Activated CD8-positive, alpha-beta memory T cell treated with anti-CD3 and anti-CD28 coated beads, Interleukin-2, amount 10 ng/mL, durations not matched to agents 7 days and 5 days (primary cell): ENCODE measurements around the gene LPAR2. TPM values are rescaled to one million over a fixed set of nuclear protein-coding genes. Genes with fewer than 3 reads are reported as not detected.
"Not testable (repeated sequence)": the region's sequence is repeated elsewhere in the genome, so short reads cannot be mapped to it uniquely, and the experiment has no call there.

Experiments used
- ATAC-seq: fragments of 150-1000 bp; cut with Tn5 transposase; one replicate; pipeline ENCODE4 v1.10.0; 2021; ENCODE audit warnings: moderate library complexity
- CTCF ChIA-PET: fragments of 350-600 bp; sonication (Branson Sonifier 250); formaldehyde crosslinking; loops from one replicate; lab custom pipeline; 2021; ENCODE audit warnings: antibody characterized with exemption; lab: Charles Lee
- DNase-seq: peaks from one replicate; pipeline ENCODE4 v3.0.0-alpha.2; 2020
- H3K27ac Mint-ChIP-seq: one replicate; pipeline ENCODE4 v1.8.0; 2021; ENCODE audit warnings: mild to moderate bottlenecking, mixed read lengths
- H3K27me3 Mint-ChIP-seq: one replicate; pipeline ENCODE4 v1.8.0; 2021; ENCODE audit warnings: mixed read lengths
- H3K36me3 Mint-ChIP-seq: one replicate; pipeline ENCODE4 v1.8.0; 2021; ENCODE audit warnings: mild to moderate bottlenecking, mixed read lengths
- H3K4me1 Mint-ChIP-seq: one replicate; pipeline ENCODE4 v1.8.0; 2021; ENCODE audit warnings: mixed read lengths
- H3K4me3 Mint-ChIP-seq: one replicate; pipeline ENCODE4 v1.8.0; 2021; ENCODE audit warnings: mild to moderate bottlenecking, moderate library complexity, mixed read lengths
- H3K9me3 Mint-ChIP-seq: one replicate; pipeline ENCODE4 v1.8.0; 2022; ENCODE audit warnings: low read depth, mixed read lengths
- total RNA-seq, 2 experiments: library from RNA; stranded (reverse); gene quantifications; one replicate each; pipeline ENCODE4 v1.2.3, GENCODE V29; 2021

LPAR2 gene
- total RNA-seq, 2 experiments from 2014 or later, result 39.4 to 46.1 TPM

GRCh38 chr19:19619181-19619848 lies 8.7 kb downstream of the LPAR2 start:
- Mint-ChIP-seq H3K4me3 (peak overlapping the region; percentile 85), H3K27me3 (no peaks in the 10 kb centered on the region), H3K27ac (peak overlapping the region; percentile 81), H3K4me1 (peaks cover 47% of the 10 kb centered on the region), H3K36me3 (peaks cover 19% of the 10 kb centered on the region), H3K9me3 (no peaks in the 10 kb centered on the region)
- no peak for ATAC-seq
- CTCF ChIA-PET, result interaction anchor here (0.7 to 1.9 kb wide), 4 partner anchors 15 to 87 kb away, joined by 3 to 9 read pairs (median 6); no protein-coding TSS in a partner anchor
- no peak for DNase-seq

GRCh38 chr19:19618219-19619051 lies 9.6 kb downstream of the LPAR2 start, which contains the start of gene PBX4:
PBX4 (minus strand) TSS chr19:19618687; CDS start chr19:19618629, 58 bp downstream.
- H3K36me3 Mint-ChIP-seq, result peaks cover 15% of the 10 kb centered on the region
- H3K9me3 Mint-ChIP-seq, result no peaks in the 10 kb centered on the region
- H3K4me3 Mint-ChIP-seq, result peak within 1 kb of the TSS; percentile 85
- H3K4me1 Mint-ChIP-seq, result peaks cover 44% of the 10 kb centered on the region
- peak; percentile 99 for DNase-seq
- no peaks in the 10 kb centered on the region for H3K27me3 Mint-ChIP-seq
- CTCF ChIA-PET, result interaction anchor here (0.6 to 1.9 kb wide), 5 partner anchors 11 to 87 kb away, joined by 3 to 9 read pairs (median 3); no protein-coding TSS in a partner anchor
- peak; percentile 94 for ATAC-seq
- peak within 1 kb of the TSS; percentile 86 for H3K27ac Mint-ChIP-seq

GRCh38 chr19:19615086-19615485 lies 12.9 kb downstream of the LPAR2 start:
- peak; percentile 76 for DNase-seq
- Mint-ChIP-seq H3K36me3 (peaks cover 26% of the 10 kb centered on the region), H3K27ac (peak overlapping the region; percentile 95), H3K4me3 (peak overlapping the region; percentile 56), H3K4me1 (peaks cover 56% of the 10 kb centered on the region), H3K27me3 (no peaks in the 10 kb centered on the region), H3K9me3 (no peaks in the 10 kb centered on the region)
- peak; percentile 28 for ATAC-seq
- CTCF ChIA-PET, result interaction anchor here (0.9 to 2.6 kb wide), 4 partner anchors 9 to 83 kb away, joined by 3 to 6 read pairs (median 4); no protein-coding TSS in a partner anchor

- CTCF ChIA-PET, result interaction anchor here (0.8 to 1.6 kb wide), 4 partner anchors 23 to 252 kb away, joined by 3 to 4 read pairs (median 3); no protein-coding TSS in a partner anchor
- Mint-ChIP-seq H3K36me3 (peaks cover 36% of the 10 kb centered on the region), H3K27ac (no peak overlapping the region), H3K4me1 (peaks cover 57% of the 10 kb centered on the region), H3K9me3 (no peaks in the 10 kb centered on the region), H3K27me3 (no peaks in the 10 kb centered on the region), H3K4me3 (no peak overlapping the region)
- ATAC-seq (no peak), DNase-seq (no peak)
Measured at GRCh38 chr19:19613506-19613905, 14.5 kb downstream of the LPAR2 start.

GRCh38 chr19:19610376-19611202 lies 17.4 kb downstream of the LPAR2 start:
- Mint-ChIP-seq H3K27ac (peak overlapping the region; percentile 12), H3K27me3 (no peaks in the 10 kb centered on the region), H3K9me3 (no peaks in the 10 kb centered on the region), H3K4me3 (no peak overlapping the region), H3K4me1 (peaks cover 61% of the 10 kb centered on the region), H3K36me3 (peaks cover 45% of the 10 kb centered on the region)
- CTCF ChIA-PET, result interaction anchor here (1.1 to 1.7 kb wide), 3 partner anchors 17 to 78 kb away, joined by 3 to 5 read pairs (median 4); no protein-coding TSS in a partner anchor
- no peak for ATAC-seq
- no peak for DNase-seq

GRCh38 chr19:19606686-19607085 lies 21.3 kb downstream of the LPAR2 start:
- ATAC-seq, DNase-seq, H3K27me3 Mint-ChIP-seq, H3K9me3 Mint-ChIP-seq, H3K4me3 Mint-ChIP-seq: not testable (repeated sequence)
- peaks cover 61% of the 10 kb centered on the region for H3K4me1 Mint-ChIP-seq
- peaks cover 44% of the 10 kb centered on the region for H3K36me3 Mint-ChIP-seq
- H3K27ac Mint-ChIP-seq, result peak overlapping the region; percentile 86
- CTCF ChIA-PET, result interaction anchor here (1.1 to 2.2 kb wide), 5 partner anchors 37 to 74 kb away, joined by 3 to 6 read pairs (median 5); partner anchors contain the start of genes ATP13A1 and GMIP

- peaks cover 49% of the 10 kb centered on the region for H3K36me3 Mint-ChIP-seq
- CTCF ChIA-PET, result interaction anchor here (0.5 to 2.4 kb wide), 7 partner anchors 15 to 406 kb away, joined by 3 to 10 read pairs (median 5); partner anchors contain the start of genes ATP13A1 and GMIP
Measured at GRCh38 chr19:19606021-19606420, 22.0 kb downstream of the LPAR2 start.

GRCh38 chr19:19602713-19603324 lies 25.2 kb downstream of the LPAR2 start:
- Mint-ChIP-seq H3K36me3 (peaks cover 39% of the 10 kb centered on the region), H3K4me1 (peaks cover 73% of the 10 kb centered on the region), H3K27me3 (no peaks in the 10 kb centered on the region), H3K9me3 (no peaks in the 10 kb centered on the region), H3K27ac (peak overlapping the region; percentile 69), H3K4me3 (no peak overlapping the region)
- ATAC-seq (no peak), DNase-seq (no peak)
- CTCF ChIA-PET, result interaction anchor here (0.6 to 1.8 kb wide), 6 partner anchors 9 to 71 kb away, joined by 3 to 8 read pairs (median 4); no protein-coding TSS in a partner anchor

More at GRCh38 chr19:19606021-19606420, 22.0 kb downstream of the LPAR2 start:
- ATAC-seq (peak; percentile 81), DNase-seq (peak; percentile 61)
- H3K4me1 Mint-ChIP-seq, result peaks cover 68% of the 10 kb centered on the region
- no peak overlapping the region for H3K4me3 Mint-ChIP-seq
- peak overlapping the region; percentile 86 for H3K27ac Mint-ChIP-seq
- H3K27me3 Mint-ChIP-seq, result no peaks in the 10 kb centered on the region
- H3K9me3 Mint-ChIP-seq, result no peaks in the 10 kb centered on the region

GRCh38 chr19:19602136-19602712 lies 25.8 kb downstream of the LPAR2 start:
- Mint-ChIP-seq H3K27ac (peak overlapping the region; percentile 97), H3K27me3 (no peaks in the 10 kb centered on the region), H3K36me3 (peaks cover 44% of the 10 kb centered on the region), H3K9me3 (no peaks in the 10 kb centered on the region), H3K4me1 (peaks cover 75% of the 10 kb centered on the region), H3K4me3 (no peak overlapping the region)
- ATAC-seq (no peak), DNase-seq (no peak)
- CTCF ChIA-PET, result interaction anchor here (0.6 to 1.8 kb wide), 7 partner anchors 11 to 70 kb away, joined by 3 to 8 read pairs (median 4); no protein-coding TSS in a partner anchor

- Mint-ChIP-seq H3K4me3 (no peak overlapping the region), H3K36me3 (peaks cover 42% of the 10 kb centered on the region), H3K27ac (peak overlapping the region; percentile 97), H3K9me3 (no peaks in the 10 kb centered on the region), H3K4me1 (peaks cover 72% of the 10 kb centered on the region), H3K27me3 (no peaks in the 10 kb centered on the region)
- CTCF ChIA-PET, result interaction anchor here (0.7 to 1.0 kb wide), 2 partner anchors 46 to 68 kb away, joined by 3 read pairs; no protein-coding TSS in a partner anchor
- DNase-seq (no peak), ATAC-seq (no peak)
Measured at GRCh38 chr19:19600793-19601330, 27.2 kb downstream of the LPAR2 start.

GRCh38 chr19:19598728-19599451 lies 29.1 kb downstream of the LPAR2 start:
- Mint-ChIP-seq H3K4me3 (peak overlapping the region; percentile 43), H3K4me1 (peaks cover 82% of the 10 kb centered on the region), H3K36me3 (peaks cover 49% of the 10 kb centered on the region), H3K27ac (peak overlapping the region; percentile 97)
- DNase-seq, result peak; percentile 85
- CTCF ChIA-PET, result interaction anchor here (1.2 kb wide), 2 partner anchors 9 to 44 kb away, joined by 3 to 4 read pairs; no protein-coding TSS in a partner anchor
- not testable (repeated sequence) for H3K9me3 Mint-ChIP-seq, H3K27me3 Mint-ChIP-seq
- ATAC-seq, result peak; percentile 71
